Activated T-cell treated with anti-CD3 and anti-CD28 coated beads, Interleukin-2, amount 50 U/mL, for 4 hours (primary cell): Measurements from ENCODE around the gene PDIA5. TPM values are rescaled to one million over a fixed set of nuclear protein-coding genes. Genes with fewer than 3 reads are reported as not detected.

ENCODE experiments used
- ATAC-seq, 2 donors: fragments of 200-7000 bp; cut with Tn5 transposase; one replicate each; pipeline ENCODE4 v1.10.0; 2021
- DNase-seq: peaks from one replicate; pipeline ENCODE4 v3.0.0-alpha.2; 2020
- H3K27me3 Mint-ChIP-seq: one replicate; pipeline ENCODE4 v1.8.0; 2021; ENCODE audit warnings: low read depth, mixed read lengths
- H3K36me3 Mint-ChIP-seq: one replicate; pipeline ENCODE4 v1.8.0; 2022; ENCODE audit warnings: mixed read lengths; ENCODE audit not compliant: insufficient read depth
- H3K4me1 Mint-ChIP-seq: one replicate; pipeline ENCODE4 v1.8.0; 2021; ENCODE audit warnings: low read depth, mixed read lengths
- H3K4me3 Mint-ChIP-seq: one replicate; pipeline ENCODE4 v1.8.0; 2021; ENCODE audit warnings: mild to moderate bottlenecking, moderate library complexity, mixed read lengths
- H3K9me3 Mint-ChIP-seq: one replicate; pipeline ENCODE4 v1.8.0; 2021; ENCODE audit warnings: mixed read lengths
- total RNA-seq, 3 donors: library from RNA; stranded (reverse); gene quantifications; one replicate each; pipeline ENCODE4 v1.2.1, GENCODE V29; 2021

PDIA5 gene
- total RNA-seq, 3 donors from 2014 or later: 29.6 to 35.3 (median 33.1) TPM

GRCh38 chr3:123169930-123170329 lies 103.1 kb downstream of the PDIA5 start:
- H3K4me1 Mint-ChIP-seq: no peaks in the 10 kb centered on the region
- no peak overlapping the region for H3K4me3 Mint-ChIP-seq
- H3K9me3 Mint-ChIP-seq: peaks cover 7% of the 10 kb centered on the region
- DNase-seq: no peak
- H3K36me3 Mint-ChIP-seq: peaks cover 19% of the 10 kb centered on the region
- no peak for ATAC-seq
- no peaks in the 10 kb centered on the region for H3K27me3 Mint-ChIP-seq

GRCh38 chr3:123180791-123181190 lies 114.0 kb downstream of the PDIA5 start:
- DNase-seq: no peak
- no peak for ATAC-seq
- no peaks in the 10 kb centered on the region for H3K4me1 Mint-ChIP-seq

GRCh38 chr3:123186695-123187094 lies 119.9 kb downstream of the PDIA5 start:
- H3K27me3 Mint-ChIP-seq: peaks cover 2% of the 10 kb centered on the region
- H3K9me3 Mint-ChIP-seq: peaks cover 12% of the 10 kb centered on the region
- H3K4me3 Mint-ChIP-seq: no peak overlapping the region
- H3K36me3 Mint-ChIP-seq: no peaks in the 10 kb centered on the region
- no peak for ATAC-seq
- H3K4me1 Mint-ChIP-seq: no peaks in the 10 kb centered on the region
- DNase-seq: no peak

More at GRCh38 chr3:123180791-123181190, 114.0 kb downstream of the PDIA5 start:
- Mint-ChIP-seq H3K4me3 (no peak overlapping the region), H3K9me3 (peaks cover 12% of the 10 kb centered on the region), H3K36me3 (peaks cover 4% of the 10 kb centered on the region), H3K27me3 (no peaks in the 10 kb centered on the region)

- DNase-seq (no peak), ATAC-seq (no peak)
- peaks cover 2% of the 10 kb centered on the region for H3K27me3 Mint-ChIP-seq
- no peak overlapping the region for H3K4me3 Mint-ChIP-seq
- no peaks in the 10 kb centered on the region for H3K4me1 Mint-ChIP-seq
- H3K9me3 Mint-ChIP-seq: peaks cover 2% of the 10 kb centered on the region
- no peaks in the 10 kb centered on the region for H3K36me3 Mint-ChIP-seq
Measured at GRCh38 chr3:123188058-123188457, 121.2 kb downstream of the PDIA5 start.

- Mint-ChIP-seq H3K4me3 (no peak overlapping the region), H3K9me3 (no peaks in the 10 kb centered on the region), H3K27me3 (no peaks in the 10 kb centered on the region), H3K36me3 (no peaks in the 10 kb centered on the region), H3K4me1 (no peaks in the 10 kb centered on the region)
- ATAC-seq (no peak), DNase-seq (no peak)
Measured at GRCh38 chr3:123193448-123194101, 126.8 kb downstream of the PDIA5 start.

- no peaks in the 10 kb centered on the region for H3K4me1 Mint-ChIP-seq
- no peak for ATAC-seq
- H3K36me3 Mint-ChIP-seq: no peaks in the 10 kb centered on the region
- no peak for DNase-seq
- H3K9me3 Mint-ChIP-seq: peaks cover 4% of the 10 kb centered on the region
- H3K4me3 Mint-ChIP-seq: no peak overlapping the region
- H3K27me3 Mint-ChIP-seq: peaks cover 5% of the 10 kb centered on the region
Measured at GRCh38 chr3:123194552-123194951, 127.7 kb downstream of the PDIA5 start.

- peaks cover 5% of the 10 kb centered on the region for H3K27me3 Mint-ChIP-seq
- DNase-seq (no peak), ATAC-seq (no peak)
- H3K4me1 Mint-ChIP-seq: peaks cover 17% of the 10 kb centered on the region
- H3K4me3 Mint-ChIP-seq: no peak overlapping the region
- peaks cover 4% of the 10 kb centered on the region for H3K9me3 Mint-ChIP-seq
- H3K36me3 Mint-ChIP-seq: no peaks in the 10 kb centered on the region
Measured at GRCh38 chr3:123198372-123198771, 131.5 kb downstream of the PDIA5 start.

- DNase-seq (no peak), ATAC-seq (no peak)
- peaks cover 4% of the 10 kb centered on the region for H3K9me3 Mint-ChIP-seq
- H3K4me1 Mint-ChIP-seq: peaks cover 19% of the 10 kb centered on the region
- H3K27me3 Mint-ChIP-seq: peaks cover 5% of the 10 kb centered on the region
- H3K4me3 Mint-ChIP-seq: peak overlapping the region; percentile 90
- no peaks in the 10 kb centered on the region for H3K36me3 Mint-ChIP-seq
Measured at GRCh38 chr3:123201223-123201556, 134.4 kb downstream of the PDIA5 start.

- peak; percentile 99 to 100 for ATAC-seq
- peak; percentile 89 for DNase-seq
- Mint-ChIP-seq H3K36me3 (no peaks in the 10 kb centered on the region), H3K4me3 (peak within 1 kb of the TSS; percentile 90), H3K4me1 (peaks cover 20% of the 10 kb centered on the region), H3K9me3 (peaks cover 4% of the 10 kb centered on the region), H3K27me3 (peaks cover 5% of the 10 kb centered on the region)
Measured at GRCh38 chr3:123201557-123202427, 135.0 kb downstream of the PDIA5 start, which contains the start of gene SEC22A. SEC22A (plus strand) TSS chr3:123201943; CDS start chr3:123209218, 7,275 bp downstream.

- H3K36me3 Mint-ChIP-seq: peaks cover 1% of the 10 kb centered on the region
- no peak for DNase-seq
- H3K4me3 Mint-ChIP-seq: peak overlapping the region; percentile 90
- ATAC-seq: no peak
- H3K27me3 Mint-ChIP-seq: peaks cover 5% of the 10 kb centered on the region
- peaks cover 21% of the 10 kb centered on the region for H3K4me1 Mint-ChIP-seq
- H3K9me3 Mint-ChIP-seq: peaks cover 4% of the 10 kb centered on the region
Measured at GRCh38 chr3:123202451-123202850, 135.6 kb downstream of the PDIA5 start.

Other genes starting within 250 kb of the PDIA5 start
- not detected for gene SEMA5B, start 39.3 kb upstream of the PDIA5 start, total RNA-seq
- 10 to 100 TPM in 2 of 3 donors, 1 to 10 TPM in 1; 9.9 to 15.3 (median 14.4) TPM for gene SEC22A, start 134.9 kb downstream of the PDIA5 start, total RNA-seq